ENCODE measurements around the gene CPOX. TPM values are rescaled to one million over a fixed set of nuclear protein-coding genes. Genes with fewer than 3 reads are reported as not detected.
A peak's percentile ranks its signal among the peaks of the same experiment; 100 is the strongest.

The CPOX gene
- total and polyA plus RNA-seq, 3 donors from 2014 or later = 9.3 to 25.4 (median 21.7) TPM

- intact Hi-C loops (cut with DNase I; ENCODE audit: low total_unique reads) = loop anchor here (10.0 kb wide), 1 partner anchor 219 kb away; no protein-coding TSS in a partner anchor
- no peaks in the 10 kb centered on the region for H3K27me3 ChIP-seq
- TF ChIP-seq POLR2A (IDR thresholded peaks at IDR 0.05) (no peak), CTCF (IDR thresholded peaks at IDR 0.05) (no peak)
- no peak overlapping the region for H3K27ac ChIP-seq
- DNase-seq = no peak
- H3K36me3 ChIP-seq (ENCODE audit: low read depth, missing control alignments) = no peaks in the 10 kb centered on the region
- H3K4me3 ChIP-seq = no peak overlapping the region
- H3K4me1 ChIP-seq = peaks cover 4% of the 10 kb centered on the region
- no peaks in the 10 kb centered on the region for H3K9me3 ChIP-seq
Observed at GRCh38 chr3:98596087-98596486, 2.7 kb upstream of the CPOX start.

GRCh38 chr3:98594628-98595324, 1.4 kb upstream of the CPOX start:
- Histone ChIP-seq H3K9me3 (no peaks in the 10 kb centered on the region), H3K27me3 (no peaks in the 10 kb centered on the region), H3K4me1 (peaks cover 4% of the 10 kb centered on the region), H3K36me3 (ENCODE audit: low read depth, missing control alignments) (no peaks in the 10 kb centered on the region), H3K27ac (no peak overlapping the region), H3K4me3 (no peak overlapping the region)
- intact Hi-C loops (cut with DNase I; ENCODE audit: low total_unique reads) = loop anchor here (10.0 kb wide), 1 partner anchor 220 kb away; no protein-coding TSS in a partner anchor
- DNase-seq = no peak
- 71 to 76% methylated on average over 5 of the region's 5 CpGs for WGBS, 2 donors
- TF ChIP-seq CTCF (IDR thresholded peaks at IDR 0.05) (no peak), POLR2A (IDR thresholded peaks at IDR 0.05) (no peak)

- no peaks in the 10 kb centered on the region for H3K9me3 ChIP-seq
- intact Hi-C loops (cut with DNase I; ENCODE audit: low total_unique reads) = loop anchor here (10.0 kb wide), 1 partner anchor 222 kb away; no protein-coding TSS in a partner anchor
- WGBS, 2 donors = 19 to 31% methylated on average over 11 of the region's 11 CpGs
- H3K27ac ChIP-seq = peak overlapping the region; percentile 80 to 86
- H3K36me3 ChIP-seq (ENCODE audit: low read depth, missing control alignments) = no peaks in the 10 kb centered on the region
- no peak for DNase-seq
- peaks cover 4% of the 10 kb centered on the region for H3K4me1 ChIP-seq
- peak overlapping the region; percentile 73 to 81 for H3K4me3 ChIP-seq
- TF ChIP-seq POLR2A (IDR thresholded peaks at IDR 0.05) (no peak), CTCF (IDR thresholded peaks at IDR 0.05) (no peak)
- H3K27me3 ChIP-seq = no peaks in the 10 kb centered on the region
Observed at GRCh38 chr3:98592345-98592935, 971 bp downstream of the CPOX start.

- no peak for DNase-seq
- TF ChIP-seq CTCF (IDR thresholded peaks at IDR 0.05) (no peak), POLR2A (IDR thresholded peaks at IDR 0.05) (no peak)
- H3K36me3 ChIP-seq (ENCODE audit: low read depth, missing control alignments) = no peaks in the 10 kb centered on the region
- H3K9me3 ChIP-seq = no peaks in the 10 kb centered on the region
- H3K27ac ChIP-seq = no peak overlapping the region
- H3K4me1 ChIP-seq = peaks cover 4% of the 10 kb centered on the region
- intact Hi-C loops (cut with DNase I; ENCODE audit: low total_unique reads) = loop anchor here (10.0 kb wide), 1 partner anchor 225 kb away; no protein-coding TSS in a partner anchor
- H3K27me3 ChIP-seq = no peaks in the 10 kb centered on the region
- no peak overlapping the region for H3K4me3 ChIP-seq
- WGBS, 2 donors = 84 to 92% methylated on average over 2 of the region's 2 CpGs
Observed at GRCh38 chr3:98589331-98590036, 3.9 kb downstream of the CPOX start.
